Endometrial microvascular endothelial cells (primary cell): Measurements from ENCODE around the gene TIAM2. TPM values are rescaled to one million over a fixed set of nuclear protein-coding genes. Genes with fewer than 3 reads are reported as not detected.

ENCODE experiments used
- in situ Hi-C: cut with HindIII; loops from 2 replicates; pipeline ENCODE4 v1.10.0; 2017; ENCODE audit warnings: low sequenced_read_pairs, low pct_unique_long_range_greater_than_20kb; ENCODE audit errors: inconsistent ontology term
- total RNA-seq: library from RNA; depleted of rRNA; stranded (reverse); fragments of >200 nt; gene quantifications from one replicate; pipeline ENCODE4 v1.2.3, GENCODE V29; 2015; ENCODE audit errors: inconsistent ontology term

The TIAM2 gene
- total RNA-seq, 1 donor from 2014 or later: 11.2 TPM

DNA sequence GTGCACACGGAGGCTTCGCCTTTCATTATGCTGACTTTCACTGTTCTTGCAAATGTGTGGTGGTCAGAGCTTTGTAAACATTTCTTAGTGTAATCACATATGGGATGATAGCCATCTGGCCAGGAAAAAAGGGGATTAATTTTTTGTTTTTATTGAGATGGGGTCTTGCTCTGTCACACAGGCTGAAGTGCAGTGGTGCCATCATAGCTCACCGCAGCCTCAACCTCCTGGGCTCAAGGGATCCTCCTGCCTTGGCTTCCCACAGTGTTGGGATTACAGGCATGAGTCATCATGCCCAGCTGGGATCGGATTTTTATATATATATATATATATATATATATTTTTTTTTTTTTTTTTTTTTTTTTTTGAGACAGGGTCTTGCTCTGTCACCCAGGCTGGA lies 11.0 kb upstream of the TIAM2 start:
- in situ Hi-C loops: no loop called here

DNA sequence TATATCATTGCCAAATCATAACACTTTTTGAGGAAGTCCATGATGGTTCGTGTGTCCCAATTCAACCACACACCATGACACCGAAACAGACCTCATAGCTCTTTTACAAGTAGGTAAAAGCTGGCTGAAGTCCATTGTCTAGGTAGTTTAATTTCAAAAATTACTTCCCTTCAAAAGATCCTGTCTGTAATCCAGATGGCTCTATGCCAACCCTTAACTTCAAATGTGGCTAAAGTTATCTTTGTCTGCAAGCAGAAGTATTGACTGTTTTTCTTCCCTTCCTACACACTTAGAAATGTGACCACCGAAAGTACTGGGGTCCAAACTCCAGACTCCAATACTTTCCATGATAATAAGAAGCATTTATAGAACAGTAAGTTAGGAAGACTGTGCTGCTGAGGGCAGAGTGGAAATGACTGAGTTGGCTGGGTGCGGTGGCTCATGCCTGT lies 8.3 kb upstream of the TIAM2 start:
- in situ Hi-C loops: no loop called here

DNA sequence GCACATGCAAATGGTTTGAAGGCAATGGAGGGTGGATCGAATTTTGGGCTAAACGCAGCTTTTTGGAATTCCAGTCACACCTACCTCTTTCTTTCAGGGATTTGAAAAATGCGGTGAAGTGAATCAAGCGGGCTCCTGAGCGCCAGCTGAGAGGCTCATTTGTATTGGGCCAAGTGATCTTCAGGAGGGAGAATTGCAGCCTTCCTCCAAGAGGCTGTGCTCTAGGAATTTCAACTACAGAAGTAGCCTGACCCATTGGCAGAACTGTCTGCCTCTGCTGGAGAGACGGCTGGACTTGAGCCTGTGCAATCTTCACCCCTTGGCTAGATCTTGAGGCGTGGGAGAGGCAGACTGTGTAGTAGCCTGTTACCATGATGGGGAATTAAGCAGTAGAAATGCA lies 5.7 kb upstream of the TIAM2 start:
- in situ Hi-C loops: no loop called here

DNA sequence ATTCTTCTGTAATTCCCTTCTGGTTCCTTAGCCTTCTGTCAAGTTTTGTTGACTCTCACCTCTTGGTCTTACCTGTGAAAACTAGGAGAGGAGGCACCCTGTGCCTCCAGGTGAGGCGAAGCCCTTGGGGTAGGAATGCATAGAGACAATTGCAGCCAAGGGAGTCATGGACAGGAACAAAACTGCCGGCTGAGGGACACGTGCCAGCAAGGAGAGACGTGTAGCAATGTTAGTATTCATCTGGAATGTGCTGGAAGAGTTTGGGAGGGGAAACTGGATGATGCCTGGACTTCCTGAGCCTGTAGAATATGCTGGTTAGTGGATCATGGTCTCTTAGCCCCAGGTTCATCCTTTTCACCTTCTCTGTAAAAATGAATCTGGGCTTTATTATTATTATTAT lies 3.9 kb upstream of the TIAM2 start:
- in situ Hi-C loops: no loop called here

DNA sequence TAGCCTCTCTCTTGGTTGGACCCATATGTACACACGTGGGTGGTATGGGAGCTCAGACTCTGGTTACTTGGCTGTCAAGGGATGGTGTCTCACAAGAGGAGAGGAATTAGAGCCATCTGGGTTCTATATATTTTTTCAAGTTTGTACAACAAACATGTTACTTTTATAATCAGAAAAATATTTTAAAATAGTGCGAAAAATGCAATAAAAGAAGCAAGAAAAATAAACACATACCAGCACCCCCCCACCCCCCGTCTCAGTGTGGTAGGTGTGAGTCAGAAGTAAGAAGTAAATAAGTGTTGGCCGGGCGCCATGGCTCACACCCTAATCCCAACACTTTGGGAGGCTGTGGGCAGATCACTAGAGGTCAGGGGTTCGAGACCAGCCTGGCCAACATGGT lies 2.1 kb upstream of the TIAM2 start:
- in situ Hi-C loops: no loop called here

DNA sequence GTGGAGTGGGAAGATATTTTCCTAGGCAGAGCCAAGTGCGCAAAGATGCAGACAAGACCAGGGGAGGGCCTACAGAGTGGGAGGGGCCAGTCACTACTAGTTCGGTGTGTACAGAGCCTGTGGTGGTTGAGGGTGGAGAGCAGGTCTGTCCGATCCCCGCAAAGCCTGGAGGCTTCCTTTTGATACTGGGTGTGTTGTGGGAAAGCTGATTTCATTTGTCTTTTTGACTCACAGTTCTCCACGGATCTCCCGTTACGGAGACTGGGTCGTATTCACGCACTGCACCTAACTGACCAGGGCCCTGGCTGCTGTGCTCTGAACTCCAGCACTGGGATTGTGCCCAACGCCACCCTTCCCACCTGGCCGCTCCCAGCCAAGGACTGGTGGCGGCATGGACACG lies 1.4 kb upstream of the TIAM2 start:
- in situ Hi-C loops: no loop called here

DNA sequence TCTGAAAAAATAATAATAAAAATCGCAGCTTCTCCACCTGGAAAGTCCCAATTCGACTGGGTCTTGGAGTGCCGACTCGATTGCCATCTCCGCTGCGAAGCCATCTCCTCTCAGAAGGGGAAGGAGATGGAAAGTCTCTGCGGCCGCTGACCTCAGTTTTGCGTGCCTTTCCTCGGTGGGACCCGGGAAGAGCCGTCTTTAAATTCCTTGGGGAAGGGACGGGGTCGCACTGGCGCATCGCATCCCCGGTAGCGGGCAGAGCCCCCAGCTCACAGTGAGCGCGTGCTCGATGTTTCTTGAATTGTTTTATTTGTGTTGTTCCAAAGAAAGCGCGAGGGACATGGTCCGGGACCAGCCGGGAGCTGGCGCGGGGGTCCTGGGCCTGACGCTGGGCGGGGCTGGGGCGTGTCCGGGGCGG lies 270 bp upstream of the TIAM2 start:
- in situ Hi-C loops: no loop called here

DNA sequence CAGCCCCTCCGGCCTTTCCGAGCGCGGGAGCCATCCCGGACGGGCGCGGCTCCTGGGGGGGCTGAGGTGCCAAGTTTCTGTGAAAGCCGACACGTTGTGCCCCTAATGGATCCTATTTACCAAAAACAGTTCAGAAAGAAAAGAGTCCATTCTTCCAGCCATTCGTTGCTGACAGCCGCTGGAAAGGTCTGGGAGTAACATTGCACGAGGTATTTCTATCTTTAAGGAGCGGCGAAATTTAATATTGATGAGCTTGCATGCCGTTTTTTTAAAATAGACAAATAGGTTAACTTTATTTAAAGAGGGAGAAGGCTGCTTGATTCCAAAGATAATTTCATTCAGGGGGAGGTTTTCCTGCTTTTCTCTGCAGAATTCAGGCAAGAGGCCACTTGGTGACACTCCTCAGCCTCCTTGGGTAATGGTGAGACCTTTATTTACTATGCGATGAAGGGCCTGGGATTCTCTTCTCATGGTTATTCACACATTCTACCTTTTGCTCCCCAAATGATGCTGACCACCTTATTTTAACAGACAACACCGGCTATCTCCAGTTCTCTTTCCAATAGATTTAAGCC lies 988 bp downstream of the TIAM2 start:
- in situ Hi-C loops: no loop called here

DNA sequence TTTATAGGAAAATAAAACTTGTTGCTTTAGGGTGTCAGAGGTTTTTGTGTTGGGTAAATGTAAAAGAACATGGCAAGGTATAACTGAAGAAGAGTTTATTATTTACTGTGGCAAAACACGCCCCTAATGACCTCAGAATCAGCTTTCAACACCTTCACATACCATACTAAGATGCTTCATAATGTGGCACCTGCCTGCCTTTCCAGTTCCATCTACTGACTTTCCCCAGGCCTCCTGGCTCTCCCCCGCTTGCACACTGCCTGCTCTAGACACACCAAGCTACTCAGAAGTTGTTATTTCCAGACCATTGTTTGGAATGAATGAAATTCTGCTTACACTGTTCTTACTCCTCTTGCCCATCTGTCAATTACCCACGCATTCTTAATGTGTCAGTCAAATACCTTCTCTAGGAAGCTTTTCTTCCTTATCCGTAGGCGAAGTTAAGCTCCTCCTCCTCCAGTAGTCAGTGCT lies 1.8 kb downstream of the TIAM2 start:
- in situ Hi-C loops: no loop called here

DNA sequence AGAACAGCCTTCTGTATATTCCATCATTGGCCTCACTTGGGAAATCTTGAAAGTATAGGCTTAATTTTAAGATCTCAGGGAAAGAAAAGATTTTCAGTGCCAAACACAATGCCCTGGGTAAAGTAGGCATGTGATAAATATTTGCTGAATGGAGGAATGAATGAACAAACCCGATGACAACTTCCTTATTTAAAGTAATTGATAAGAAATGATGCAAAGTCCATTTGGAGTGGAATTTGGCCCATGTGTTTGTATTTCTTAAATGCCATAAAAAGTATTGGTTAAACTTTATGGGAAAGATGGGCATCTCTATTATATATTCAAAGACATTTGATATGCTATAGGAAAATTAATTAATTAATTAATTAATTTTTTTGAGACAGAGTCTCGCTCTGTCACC lies 3.7 kb downstream of the TIAM2 start:
- in situ Hi-C loops: no loop called here

DNA sequence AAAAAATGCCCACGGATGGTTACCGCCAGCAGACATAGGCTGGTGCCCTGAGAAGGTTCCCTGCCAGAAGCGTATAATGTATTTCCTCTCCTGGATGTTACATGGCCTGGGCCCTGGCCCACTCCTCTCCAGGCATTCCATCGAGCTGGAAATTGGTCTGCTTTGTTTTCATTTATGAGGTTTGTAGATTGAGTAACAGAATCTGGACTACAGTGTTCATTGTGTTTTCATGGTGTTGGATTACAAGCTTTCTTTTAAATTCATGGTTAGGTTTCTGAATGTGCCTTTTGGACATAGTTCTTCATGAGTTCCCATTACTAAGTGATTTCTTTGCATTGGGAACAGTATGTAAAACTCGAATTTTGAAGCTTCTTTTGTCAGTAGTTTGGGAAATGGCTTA lies 6.4 kb downstream of the TIAM2 start:
- in situ Hi-C loops: no loop called here

DNA sequence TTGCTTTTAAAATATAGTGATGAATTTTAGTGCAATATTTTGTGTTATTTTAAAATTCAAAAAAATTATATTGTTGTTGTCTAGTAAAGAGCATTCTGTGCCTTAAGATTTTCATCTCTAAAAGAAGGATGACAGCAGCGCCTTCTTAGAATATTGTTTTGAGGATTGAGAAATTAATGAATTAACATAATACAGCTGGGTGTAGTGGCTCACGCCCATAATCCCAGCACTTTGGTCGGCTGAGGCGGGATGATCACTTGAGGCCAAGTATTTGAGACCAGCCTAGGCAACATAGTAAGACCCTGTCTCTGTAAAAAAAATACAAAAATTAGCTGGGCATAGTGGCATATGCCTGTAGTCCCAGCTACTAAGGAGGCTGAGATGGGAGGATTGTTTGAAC lies 6.8 kb downstream of the TIAM2 start:
- in situ Hi-C loops: no loop called here

DNA sequence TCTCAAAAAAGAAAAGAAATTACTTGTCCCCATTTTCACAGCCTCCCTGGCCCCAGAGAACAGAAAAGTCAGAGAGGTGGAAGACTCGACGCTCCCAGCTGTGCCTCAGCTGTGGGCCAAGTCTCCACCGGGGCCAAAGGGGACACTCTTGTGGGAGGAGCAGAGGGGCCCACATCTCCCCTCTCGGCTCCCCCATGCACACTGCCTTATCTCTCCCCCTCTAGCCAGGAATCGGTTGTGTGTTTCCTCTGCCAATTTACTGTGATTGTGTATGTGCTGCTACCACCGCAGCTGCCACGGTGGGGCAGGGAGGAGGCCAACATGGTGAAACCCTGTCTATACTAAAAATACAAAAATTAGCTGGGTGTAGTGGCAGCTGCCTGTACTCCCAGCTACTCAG lies 8.4 kb downstream of the TIAM2 start:
- in situ Hi-C loops: no loop called here

DNA sequence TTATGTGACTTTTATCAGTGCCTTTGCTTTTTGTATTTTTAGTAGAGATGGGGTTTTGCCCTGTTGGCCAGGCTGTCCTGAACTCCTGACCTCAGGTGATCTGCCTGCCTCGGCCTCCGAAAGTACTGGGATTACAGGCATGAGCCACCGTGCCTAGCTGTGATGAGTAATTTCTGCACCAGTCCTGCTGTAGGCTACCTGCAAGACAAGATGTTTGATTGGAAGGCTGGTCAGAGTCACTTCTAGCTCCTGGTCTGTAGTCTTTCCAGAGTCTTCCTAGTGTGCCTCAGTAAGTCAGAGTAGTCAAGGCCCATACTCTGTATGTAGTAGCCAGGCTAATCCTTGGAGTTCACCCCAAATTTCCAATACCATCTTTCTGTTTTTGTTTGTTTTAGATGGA lies 8.9 kb downstream of the TIAM2 start:
- in situ Hi-C loops: no loop called here

DNA sequence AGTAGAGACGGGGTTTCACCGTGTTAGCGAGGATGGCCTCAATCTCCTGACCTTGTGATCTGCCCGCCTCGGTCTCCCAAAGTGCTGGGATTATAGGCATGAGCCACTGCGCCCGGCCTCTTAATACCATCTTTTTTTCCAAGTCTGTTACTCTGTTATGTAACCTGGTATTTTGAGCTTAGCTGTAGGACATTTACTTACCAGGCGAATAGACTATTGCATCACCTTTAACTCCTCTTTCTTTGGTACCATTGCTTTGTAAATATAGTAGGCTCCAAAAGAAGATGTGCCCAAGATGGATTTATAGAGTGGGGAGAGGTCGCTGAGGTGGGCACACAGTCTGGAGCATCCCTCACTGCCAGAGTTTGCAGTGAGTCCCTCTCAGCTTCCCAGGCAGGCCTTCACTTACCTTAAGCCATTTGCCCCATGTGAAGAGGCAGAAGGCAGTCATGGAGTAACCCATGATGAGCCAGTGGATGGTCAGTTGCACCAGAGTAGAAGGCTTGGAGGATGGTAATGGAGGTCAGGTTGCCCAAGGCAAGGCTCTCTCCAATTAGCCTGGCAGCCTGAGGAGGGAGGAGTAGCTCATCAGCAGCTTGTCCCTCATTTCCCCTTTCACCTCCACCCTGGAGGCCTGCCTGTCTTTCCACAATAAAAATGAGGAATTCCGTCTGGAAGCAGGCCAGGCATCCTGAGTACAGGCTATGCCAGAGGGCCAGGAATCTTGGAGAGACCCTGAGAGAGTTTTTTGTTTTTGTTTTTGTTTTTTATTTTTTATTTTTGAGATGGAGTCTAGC lies 9.7 kb downstream of the TIAM2 start:
- in situ Hi-C loops: no loop called here

DNA sequence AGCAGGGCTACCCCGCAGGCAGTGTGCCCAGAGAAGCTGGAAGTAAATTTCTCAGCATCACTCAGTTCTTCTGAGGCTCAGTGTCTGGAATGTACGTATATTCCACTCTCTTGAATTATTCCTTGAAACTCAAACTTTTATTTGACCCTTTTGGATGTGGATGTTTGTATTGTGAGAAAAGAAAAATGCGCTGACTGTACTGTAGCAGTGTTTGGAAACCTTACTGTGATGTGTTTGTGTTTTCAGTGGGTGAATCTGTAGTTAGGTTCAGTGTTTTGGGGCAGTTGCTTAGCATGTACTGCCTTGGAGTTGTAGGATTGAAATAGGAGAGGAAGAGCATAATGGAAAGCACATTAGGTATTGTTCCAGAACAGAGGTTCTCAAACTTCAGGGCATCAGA lies 13.5 kb downstream of the TIAM2 start:
- in situ Hi-C loops: no loop called here

DNA sequence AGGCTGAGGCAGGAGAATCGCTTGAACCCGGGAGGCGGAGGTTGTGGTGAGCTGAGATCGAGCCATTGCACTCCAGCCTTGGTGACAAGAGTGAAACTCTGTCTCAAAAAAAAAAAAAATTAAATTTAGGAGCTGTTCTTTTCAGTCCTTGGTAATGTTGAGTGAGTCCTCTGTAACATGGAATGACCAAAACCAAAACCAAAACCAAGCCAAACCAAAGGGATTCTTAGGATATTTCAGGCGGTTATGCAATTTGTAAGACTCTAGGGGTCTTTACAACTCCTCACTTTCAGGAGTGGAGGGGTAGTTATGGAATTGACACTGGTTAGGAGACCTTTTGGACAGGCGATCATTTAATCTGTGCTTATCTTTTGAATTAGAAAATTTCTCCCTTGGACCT lies 15.8 kb downstream of the TIAM2 start:
- in situ Hi-C loops: no loop called here

DNA sequence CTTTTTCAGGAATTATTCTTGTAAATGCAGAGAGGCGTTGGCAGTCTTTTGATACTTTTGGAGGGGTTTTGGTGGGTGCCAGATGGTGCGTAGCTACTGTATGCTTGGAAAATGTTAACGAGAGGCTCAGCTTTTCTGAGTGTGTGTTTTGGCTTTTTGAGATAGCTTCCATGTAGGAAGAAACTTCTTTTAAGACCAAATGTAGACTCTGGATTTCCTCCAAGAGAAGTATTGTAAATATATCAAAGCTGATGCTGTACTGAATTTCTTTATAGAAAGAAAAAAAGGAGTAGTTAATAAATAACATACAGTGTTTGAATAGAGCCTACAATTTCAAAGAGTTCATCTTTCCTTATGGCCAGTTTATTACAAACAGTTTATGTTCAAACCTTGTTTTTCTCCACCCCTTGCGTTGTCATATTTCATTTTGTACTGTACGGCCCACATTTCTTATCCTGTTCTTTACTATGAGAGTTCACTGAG lies 16.7 kb downstream of the TIAM2 start:
- in situ Hi-C loops: no loop called here

DNA sequence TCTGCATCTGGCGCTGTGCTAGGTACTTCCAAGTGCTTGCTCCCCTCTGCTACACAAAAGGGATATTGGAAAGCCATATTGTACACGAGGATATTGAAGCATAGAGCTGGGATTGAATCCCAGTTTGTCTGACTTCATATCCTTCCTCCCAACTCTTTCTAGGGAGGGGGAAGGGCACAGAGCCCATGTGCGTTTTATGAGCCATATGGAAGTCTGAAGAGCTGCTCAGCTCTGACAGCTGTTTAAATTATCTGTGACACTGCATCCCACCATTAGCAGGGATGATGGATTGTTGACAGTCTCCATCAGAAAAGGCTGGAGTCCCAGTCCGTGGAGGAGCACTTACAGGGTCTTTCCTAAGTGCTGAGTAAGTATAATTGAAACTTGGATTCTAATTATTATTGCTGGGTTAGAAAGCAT lies 18.4 kb downstream of the TIAM2 start:
- in situ Hi-C loops: no loop called here

DNA sequence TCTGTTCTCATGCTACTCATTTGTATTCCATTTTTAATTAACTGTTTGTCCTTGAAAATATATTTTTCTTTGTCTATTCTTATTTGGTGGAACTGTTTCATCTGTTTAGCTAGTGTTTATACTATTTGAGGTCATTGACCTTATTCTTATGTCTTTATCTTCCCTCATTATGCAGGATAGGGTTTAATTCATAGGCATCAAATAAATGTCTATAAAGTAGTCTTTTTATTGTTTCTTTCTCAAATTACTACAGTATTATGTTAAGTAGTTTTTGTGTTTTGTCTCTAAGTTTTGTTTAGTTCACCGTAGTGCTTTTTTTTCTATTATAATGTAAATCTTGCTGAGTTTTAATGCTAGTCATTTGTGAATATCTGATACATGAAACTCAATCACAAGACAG lies 19.0 kb downstream of the TIAM2 start:
- in situ Hi-C loops: no loop called here
